ENCODE data around the gene KLF12.

Gene KLF12

DNA sequence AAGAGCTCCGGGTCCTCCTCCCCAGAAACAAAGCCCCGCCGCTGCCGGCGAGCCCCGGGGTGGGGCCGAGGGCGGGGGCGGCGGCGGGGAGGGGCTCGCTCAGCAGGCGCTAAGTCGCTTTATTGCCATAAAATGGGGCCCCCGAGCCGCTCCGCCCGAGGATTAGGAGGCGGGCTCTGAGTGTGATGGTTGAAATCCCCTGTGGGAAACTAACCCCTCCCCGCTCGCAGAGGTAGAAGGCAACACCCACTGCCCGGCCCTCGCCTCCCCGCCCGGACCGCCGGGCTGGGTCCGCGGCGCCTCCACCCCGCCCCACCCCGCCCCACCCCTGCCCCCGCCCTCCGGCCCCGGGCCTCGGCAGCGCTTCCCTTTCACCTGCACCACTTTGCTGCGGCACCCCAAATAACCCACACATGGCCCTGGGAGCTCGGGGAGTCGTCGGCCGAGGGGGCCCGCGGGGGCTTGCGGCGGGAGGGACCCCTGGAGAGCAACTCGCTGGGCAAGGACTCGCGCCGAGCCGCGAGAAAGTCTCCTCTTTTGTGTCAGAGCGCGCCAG lies at the start of gene KLF12:
Gene KLF12 (minus strand): TSS at position 184 of the 556 bp plus-strand sequence.
- DNase-seq = no peak

DNA sequence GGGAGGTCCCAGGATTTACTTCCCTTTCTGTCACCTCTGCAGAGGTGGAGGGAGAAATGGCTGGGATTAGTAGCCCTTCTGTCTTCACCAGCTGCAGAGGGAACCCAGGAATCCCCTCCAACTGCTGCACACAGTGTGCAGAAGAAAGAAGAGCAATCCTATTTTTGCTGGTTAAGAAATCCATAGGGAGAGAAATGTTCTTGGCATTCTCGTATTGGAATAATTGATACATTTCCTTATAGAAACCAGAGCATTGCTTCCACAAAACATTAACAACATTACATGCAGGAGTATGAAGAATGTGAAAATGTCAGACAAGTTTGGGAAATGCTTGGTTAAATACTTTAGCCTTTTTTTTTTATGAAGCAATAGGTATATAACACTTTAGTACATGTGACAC lies 48.3 kb upstream of the KLF12 start:
- DNase-seq = no peak

DNA sequence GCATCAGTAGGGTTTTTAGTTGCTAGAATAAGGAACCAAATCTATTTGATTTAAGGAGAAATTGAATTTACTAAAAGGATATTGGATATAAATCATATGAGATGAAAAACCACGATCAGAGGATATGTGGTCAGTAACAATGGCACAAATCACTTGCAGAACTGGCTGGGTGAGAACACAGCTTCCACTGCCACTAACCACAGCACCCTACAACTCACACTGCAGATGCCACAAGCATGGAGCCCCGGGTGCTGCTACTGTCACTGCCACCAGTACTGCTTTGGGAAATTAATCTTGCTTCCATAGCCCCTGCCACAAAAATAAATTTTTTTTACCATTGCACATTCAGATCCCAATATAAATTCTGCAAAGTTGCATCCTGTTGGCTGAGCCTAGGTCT lies 40.6 kb upstream of the KLF12 start:
- DNase-seq = no peak

GRCh38 chr13:74173822-74174221 lies 39.6 kb upstream of the KLF12 start:
- no peak for DNase-seq

DNA sequence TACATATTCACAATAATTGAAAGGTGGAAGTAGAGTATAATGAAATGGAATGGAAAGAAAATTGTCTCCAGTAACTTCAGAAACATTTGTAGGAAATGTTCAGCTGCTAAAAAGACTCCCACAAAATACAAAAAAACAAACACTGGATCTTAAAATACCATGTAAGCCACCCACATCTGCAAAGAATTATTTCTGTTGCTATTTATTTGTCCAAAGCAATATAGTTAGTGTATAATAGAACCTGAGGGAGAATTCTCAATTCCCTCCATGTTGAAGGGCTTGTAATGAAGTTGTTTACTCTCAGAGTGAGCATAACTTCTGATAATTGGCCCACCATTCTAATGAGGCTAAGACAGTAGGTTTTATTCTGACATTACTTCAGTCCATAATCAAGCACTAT lies 37.4 kb upstream of the KLF12 start:
- DNase-seq = no peak

- DNase-seq = no peak
Measured at GRCh38 chr13:74169676-74170075, 35.5 kb upstream of the KLF12 start.

GRCh38 chr13:74168263-74168675 lies 34.1 kb upstream of the KLF12 start:
- no peak for DNase-seq

GRCh38 chr13:74166261-74167004 lies 32.2 kb upstream of the KLF12 start:
- no peak for DNase-seq

- no peak for DNase-seq
Measured at GRCh38 chr13:74162782-74163181, 28.6 kb upstream of the KLF12 start.

DNA sequence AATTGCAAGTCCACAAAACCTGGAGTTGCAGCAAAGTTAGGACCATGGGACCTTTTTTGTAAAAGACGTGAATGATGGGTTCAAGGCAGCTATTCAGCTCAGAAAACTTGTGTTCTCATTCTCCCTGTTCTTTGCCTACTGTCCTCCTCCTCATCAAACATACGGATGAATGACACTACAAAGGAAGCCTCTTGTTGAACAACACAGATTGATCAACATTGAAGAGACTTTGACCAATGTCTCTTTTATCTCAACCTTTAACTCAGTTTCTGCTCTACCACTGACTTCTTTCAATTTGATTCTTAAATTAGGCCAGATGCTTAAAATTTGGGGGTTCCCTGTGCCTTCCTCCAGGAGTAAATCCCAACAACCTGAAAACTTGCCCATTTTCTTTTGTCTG lies 27.9 kb upstream of the KLF12 start:
- DNase-seq = no peak

- DNase-seq = no peak
Measured at GRCh38 chr13:74158571-74159352, 24.6 kb upstream of the KLF12 start.

- DNase-seq = no peak
Measured at GRCh38 chr13:74158028-74158427, 23.8 kb upstream of the KLF12 start.

DNA sequence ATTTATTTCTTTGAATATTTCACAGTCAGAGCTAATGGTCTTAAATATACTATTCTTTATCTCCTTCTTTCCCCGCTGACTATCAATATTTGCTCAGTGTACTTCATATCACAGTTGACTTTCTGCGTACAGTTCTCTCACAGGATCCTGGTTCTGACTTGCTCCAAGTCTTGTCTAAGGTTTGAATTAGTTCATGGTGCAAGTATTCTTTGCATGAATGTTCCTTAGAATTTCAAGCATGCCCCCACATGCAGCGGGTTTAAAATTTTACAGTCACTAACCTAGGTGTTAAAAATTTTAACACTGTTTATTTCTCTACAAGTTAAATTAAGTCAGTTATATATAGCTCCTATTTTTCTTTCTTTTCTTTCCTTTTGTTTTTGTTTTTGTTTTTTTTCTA lies 20.8 kb upstream of the KLF12 start:
- DNase-seq = no peak

DNA sequence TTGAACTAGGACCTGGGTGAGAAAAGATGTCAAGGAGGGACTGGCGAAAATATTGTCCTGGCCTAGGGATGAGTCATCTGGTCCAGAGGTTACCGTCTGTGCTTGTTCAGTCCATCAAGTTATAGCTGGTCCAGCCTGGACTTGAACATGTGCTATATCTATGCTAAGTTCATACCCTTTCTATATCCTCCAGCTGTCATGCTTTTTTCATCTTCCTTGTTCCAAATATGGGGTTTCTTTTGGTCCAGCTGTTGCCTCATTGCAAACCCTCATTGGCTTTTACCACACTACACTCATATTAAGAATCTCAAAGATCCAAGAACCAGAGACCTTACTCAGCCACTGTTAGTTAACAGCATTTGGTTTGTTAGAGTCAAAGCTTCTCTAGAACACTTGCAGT lies 19.1 kb upstream of the KLF12 start:
- DNase-seq = no peak

DNA sequence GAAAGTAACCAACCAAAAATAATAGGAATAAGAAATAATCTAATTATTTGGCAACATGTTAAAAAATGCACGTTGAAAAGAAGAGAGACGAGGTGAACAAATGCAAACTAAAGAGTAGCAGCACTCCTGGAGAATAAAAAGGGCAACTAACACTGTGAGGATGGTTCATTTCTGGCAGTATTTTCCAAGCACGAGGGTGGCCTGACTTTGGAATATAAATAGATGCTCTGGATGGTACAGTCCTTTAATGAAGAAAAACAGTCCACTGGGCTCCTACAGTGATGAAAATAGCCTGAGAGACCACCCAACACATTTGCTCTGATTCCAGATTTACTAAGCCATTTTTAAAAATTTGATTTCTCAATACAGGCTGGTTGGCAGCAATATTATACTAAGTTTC lies 17.7 kb upstream of the KLF12 start:
- no peak for DNase-seq

DNA sequence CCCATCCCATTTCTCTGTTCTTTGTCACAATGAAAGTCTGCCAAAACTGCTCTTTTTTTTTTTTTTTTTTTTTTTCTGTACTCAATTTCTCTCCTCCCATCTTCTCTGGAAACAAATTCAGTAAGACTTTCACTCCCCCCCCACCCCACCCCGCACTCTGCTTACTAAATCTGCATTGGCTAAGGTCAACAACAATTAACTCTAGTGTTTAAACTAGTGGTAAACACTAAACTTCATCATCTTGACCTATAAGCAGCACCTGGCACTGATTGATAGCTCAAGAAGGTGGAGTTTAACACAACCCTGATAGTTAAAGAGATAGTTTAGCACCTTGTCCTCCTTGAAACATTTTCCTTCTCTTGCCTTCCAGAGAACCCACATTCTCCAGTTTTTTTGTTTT lies 14.1 kb upstream of the KLF12 start:
- no peak for DNase-seq

DNA sequence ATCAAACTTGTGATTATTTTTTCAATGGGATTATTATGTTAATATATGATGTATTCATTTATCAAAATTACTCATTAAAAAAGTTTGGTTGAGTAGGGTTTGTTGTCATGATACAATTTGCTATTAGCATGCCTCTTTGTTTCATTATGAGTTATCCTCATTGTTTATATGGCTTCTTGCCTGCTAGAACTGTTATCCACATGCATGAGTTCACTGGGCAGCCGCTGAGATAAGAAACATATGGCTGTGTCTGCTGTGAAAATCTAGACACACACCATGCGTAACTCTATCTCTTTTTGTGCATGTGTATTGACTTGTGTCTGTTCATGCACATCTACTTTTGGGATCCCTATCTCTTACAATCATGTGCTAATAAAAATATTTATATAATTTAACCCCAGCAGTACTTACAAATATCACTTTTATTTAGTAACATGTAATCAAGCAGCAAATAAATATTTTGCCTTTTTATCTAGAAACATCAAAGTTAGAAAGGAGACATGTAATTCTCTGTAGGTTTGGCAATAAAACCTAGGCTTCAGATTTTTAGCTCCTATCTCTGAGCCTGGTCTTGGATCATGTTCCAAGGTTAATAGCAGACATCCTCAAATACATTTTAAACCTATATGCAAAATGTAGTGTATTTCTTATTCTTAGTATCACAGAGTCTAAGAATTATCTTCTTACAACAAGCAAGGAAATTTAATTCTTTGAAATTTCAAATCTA lies 11.2 kb upstream of the KLF12 start:
- no peak for DNase-seq

- no peak for DNase-seq
Measured at GRCh38 chr13:74144269-74144668, 10.1 kb upstream of the KLF12 start.

GRCh38 chr13:74142257-74142656 lies 8.1 kb upstream of the KLF12 start:
- no peak for DNase-seq

GRCh38 chr13:74138241-74138640 lies 4.0 kb upstream of the KLF12 start:
- DNase-seq = no peak

DNA sequence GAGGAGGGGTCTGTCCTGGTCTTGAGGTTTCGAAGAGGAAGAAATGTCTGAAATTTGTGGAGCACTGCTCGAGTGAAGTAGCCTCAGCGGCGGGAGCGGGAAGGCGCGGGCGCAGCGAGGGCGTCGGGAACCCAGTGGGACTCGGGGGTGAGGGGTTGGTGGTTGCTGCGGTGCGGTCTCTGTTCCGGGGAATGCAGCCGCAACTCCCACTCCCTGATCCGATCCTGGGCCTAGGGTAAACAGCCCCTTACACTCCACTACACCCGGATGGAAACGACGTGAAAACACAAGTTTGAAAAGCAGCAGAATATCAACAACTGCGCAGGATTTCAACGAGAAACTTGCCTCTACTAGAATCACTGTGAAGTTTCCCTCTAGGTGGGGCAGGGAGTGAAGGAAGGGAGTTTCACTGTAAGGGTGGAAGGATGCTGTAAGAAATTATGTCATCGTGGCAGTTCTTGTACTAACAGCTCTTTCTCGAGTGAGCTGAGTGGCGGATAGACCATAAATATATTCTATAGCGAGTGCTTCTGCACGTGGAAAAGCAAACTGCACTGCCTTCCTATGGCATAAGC lies 2.0 kb upstream of the KLF12 start:
- no peak for DNase-seq

GRCh38 chr13:74135326-74136083 lies 1.3 kb upstream of the KLF12 start:
- no peak for DNase-seq
